Neural cell (in vitro differentiated cells): ENCODE measurements around the gene LSM4.

Source experiments
- EP300 ChIP-seq: fragments of 450-650 bp; conservative IDR thresholded peaks from 2 replicates; pipeline ENCODE4 v1.6.1; 2014; ENCODE audit warnings: antibody characterized with exemption, mild to moderate bottlenecking, moderate library complexity; ENCODE audit not compliant: poor library complexity, severe bottlenecking
- EZH2 ChIP-seq: fragments of 200-600, 300-800 bp; shearing (Covaris generic), sonication (generic); IDR thresholded peaks from 2 replicates; pipeline ENCODE4 v1.6.1; 2014; ENCODE audit warnings: antibody characterized with exemption, low read length, borderline replicate concordance, mild to moderate bottlenecking; ENCODE audit not compliant: insufficient read depth, poor library complexity, severe bottlenecking
- POLR2AphosphoS5 ChIP-seq: IDR thresholded peaks from 2 replicates; pipeline ENCODE4 v1.6.1; 2012
- RAD21 ChIP-seq: fragments of 450-650 bp; conservative IDR thresholded peaks from 2 replicates; pipeline ENCODE4 v1.6.1; 2014; ENCODE audit warnings: antibody characterized with exemption, mild to moderate bottlenecking, moderate library complexity
- SMC3 ChIP-seq: fragments of 450-650 bp; conservative IDR thresholded peaks from 2 replicates; pipeline ENCODE4 v1.6.1; 2014; ENCODE audit warnings: antibody characterized with exemption, mild to moderate bottlenecking, moderate library complexity; ENCODE audit not compliant: poor library complexity
- TAF1 ChIP-seq: IDR thresholded peaks from 2 replicates; pipeline ENCODE4 v1.6.1; 2012; ENCODE audit warnings: low read depth
- TF ChIP-seq, protein P1 (sequence below): fragments of 450-650 bp; IDR thresholded peaks from 2 replicates; pipeline ENCODE4 v1.5.1; 2014; ENCODE audit warnings: antibody characterized with exemption, mild to moderate bottlenecking, moderate library complexity; ENCODE audit not compliant: poor library complexity, severe bottlenecking
- TF ChIP-seq, protein P2 (sequence below): IDR thresholded peaks from 2 replicates; pipeline ENCODE4 v1.6.1; 2012; ENCODE audit warnings: borderline replicate concordance

DNA sequence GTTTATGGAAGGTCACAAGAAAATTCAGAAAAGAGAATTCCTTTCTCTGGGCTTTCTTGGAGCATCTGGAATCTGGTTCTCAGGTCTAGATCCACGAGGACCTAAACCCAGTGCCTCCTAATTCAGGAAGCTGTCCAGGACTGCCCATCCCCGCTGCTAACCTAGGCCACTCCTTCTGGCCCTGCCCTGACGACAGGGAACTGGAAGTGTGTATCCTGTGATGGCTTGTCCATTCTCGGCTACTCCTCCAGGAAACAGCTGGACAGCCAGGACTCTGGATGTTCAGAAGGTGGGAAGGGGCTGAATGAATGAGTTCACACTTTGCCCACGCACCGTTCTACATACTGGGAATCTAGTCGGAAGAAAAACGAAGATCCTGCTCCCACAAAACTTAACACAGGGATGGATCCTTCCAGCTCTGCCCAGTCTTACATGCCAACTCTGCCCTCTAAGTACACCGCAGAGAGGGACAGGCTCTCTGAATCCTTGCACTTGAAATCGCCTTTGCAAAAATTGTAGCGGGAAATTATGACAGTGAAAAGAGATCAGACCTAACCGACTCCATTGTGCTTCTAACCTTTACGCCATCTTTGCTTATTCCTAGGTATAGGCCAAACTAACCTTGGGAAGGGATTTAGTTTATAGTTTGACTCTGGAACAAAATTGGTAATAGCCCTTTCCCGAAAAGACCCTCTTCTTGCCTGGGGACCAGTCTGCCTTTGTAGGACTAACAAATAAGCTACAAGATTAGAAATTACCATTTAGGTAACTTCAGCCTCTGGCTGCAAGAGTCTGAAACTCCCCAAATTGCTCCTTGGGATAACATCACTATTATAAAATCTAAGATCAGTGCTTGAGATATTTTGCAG, 1.8 kb downstream of the LSM4 start:
- TF ChIP-seq EZH2 (no peak), TAF1 (no peak), EP300 (no peak), POLR2AphosphoS5 (no peak), SMC3 (no peak), RAD21 (no peak)
- TF ChIP-seq, protein P1, sequence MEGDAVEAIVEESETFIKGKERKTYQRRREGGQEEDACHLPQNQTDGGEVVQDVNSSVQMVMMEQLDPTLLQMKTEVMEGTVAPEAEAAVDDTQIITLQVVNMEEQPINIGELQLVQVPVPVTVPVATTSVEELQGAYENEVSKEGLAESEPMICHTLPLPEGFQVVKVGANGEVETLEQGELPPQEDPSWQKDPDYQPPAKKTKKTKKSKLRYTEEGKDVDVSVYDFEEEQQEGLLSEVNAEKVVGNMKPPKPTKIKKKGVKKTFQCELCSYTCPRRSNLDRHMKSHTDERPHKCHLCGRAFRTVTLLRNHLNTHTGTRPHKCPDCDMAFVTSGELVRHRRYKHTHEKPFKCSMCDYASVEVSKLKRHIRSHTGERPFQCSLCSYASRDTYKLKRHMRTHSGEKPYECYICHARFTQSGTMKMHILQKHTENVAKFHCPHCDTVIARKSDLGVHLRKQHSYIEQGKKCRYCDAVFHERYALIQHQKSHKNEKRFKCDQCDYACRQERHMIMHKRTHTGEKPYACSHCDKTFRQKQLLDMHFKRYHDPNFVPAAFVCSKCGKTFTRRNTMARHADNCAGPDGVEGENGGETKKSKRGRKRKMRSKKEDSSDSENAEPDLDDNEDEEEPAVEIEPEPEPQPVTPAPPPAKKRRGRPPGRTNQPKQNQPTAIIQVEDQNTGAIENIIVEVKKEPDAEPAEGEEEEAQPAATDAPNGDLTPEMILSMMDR: no peak
- TF ChIP-seq, protein P2, sequence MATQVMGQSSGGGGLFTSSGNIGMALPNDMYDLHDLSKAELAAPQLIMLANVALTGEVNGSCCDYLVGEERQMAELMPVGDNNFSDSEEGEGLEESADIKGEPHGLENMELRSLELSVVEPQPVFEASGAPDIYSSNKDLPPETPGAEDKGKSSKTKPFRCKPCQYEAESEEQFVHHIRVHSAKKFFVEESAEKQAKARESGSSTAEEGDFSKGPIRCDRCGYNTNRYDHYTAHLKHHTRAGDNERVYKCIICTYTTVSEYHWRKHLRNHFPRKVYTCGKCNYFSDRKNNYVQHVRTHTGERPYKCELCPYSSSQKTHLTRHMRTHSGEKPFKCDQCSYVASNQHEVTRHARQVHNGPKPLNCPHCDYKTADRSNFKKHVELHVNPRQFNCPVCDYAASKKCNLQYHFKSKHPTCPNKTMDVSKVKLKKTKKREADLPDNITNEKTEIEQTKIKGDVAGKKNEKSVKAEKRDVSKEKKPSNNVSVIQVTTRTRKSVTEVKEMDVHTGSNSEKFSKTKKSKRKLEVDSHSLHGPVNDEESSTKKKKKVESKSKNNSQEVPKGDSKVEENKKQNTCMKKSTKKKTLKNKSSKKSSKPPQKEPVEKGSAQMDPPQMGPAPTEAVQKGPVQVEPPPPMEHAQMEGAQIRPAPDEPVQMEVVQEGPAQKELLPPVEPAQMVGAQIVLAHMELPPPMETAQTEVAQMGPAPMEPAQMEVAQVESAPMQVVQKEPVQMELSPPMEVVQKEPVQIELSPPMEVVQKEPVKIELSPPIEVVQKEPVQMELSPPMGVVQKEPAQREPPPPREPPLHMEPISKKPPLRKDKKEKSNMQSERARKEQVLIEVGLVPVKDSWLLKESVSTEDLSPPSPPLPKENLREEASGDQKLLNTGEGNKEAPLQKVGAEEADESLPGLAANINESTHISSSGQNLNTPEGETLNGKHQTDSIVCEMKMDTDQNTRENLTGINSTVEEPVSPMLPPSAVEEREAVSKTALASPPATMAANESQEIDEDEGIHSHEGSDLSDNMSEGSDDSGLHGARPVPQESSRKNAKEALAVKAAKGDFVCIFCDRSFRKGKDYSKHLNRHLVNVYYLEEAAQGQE: no peak
